Coronary artery (tissue), 2 donors: ENCODE measurements around the gene RAB9B.

Source experiments
- DNase-seq: peaks from one replicate; pipeline ENCODE4 v3.0.0-alpha.2; 2017; ENCODE audit warnings: low spot score
- H3K27ac ChIP-seq, 2 donors: fragments of 200-600 bp; sonication (generic); one replicate each; pipeline ENCODE4 v1.5.1; 2016 to 2019
- H3K4me3 ChIP-seq: fragments of 200-600 bp; sonication (generic); 2 replicates; pipeline ENCODE4 v1.5.1; 2016; ENCODE audit warnings: mild to moderate bottlenecking, moderate library complexity
- TF ChIP-seq, protein P1 (sequence below): fragments of 200-600 bp; sonication (generic); IDR thresholded peaks from one replicate; pipeline ENCODE4 v1.5.1; 2019; ENCODE audit warnings: antibody characterized with exemption

RAB9B gene

DNA sequence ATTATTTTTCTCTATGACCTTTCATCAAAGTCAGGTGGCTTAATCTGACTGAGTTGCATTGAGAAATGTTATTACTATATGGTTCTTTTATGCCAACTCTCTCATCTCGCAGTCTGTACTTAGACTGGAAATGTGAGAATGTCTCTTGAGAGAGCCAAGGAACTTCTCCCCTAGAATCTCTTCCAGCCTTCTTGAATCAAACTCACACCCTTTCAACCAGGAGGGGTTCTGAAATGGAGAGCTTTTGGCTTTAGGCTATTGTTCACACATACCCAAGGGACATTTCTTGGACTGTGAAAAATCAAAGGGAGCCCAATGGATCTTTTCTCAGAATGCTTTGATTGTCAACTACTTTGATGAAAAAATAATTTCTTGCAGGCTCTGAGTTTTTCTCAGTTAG, 50.4 kb downstream of the RAB9B start:
- no peak for DNase-seq
- TF ChIP-seq, protein P1, sequence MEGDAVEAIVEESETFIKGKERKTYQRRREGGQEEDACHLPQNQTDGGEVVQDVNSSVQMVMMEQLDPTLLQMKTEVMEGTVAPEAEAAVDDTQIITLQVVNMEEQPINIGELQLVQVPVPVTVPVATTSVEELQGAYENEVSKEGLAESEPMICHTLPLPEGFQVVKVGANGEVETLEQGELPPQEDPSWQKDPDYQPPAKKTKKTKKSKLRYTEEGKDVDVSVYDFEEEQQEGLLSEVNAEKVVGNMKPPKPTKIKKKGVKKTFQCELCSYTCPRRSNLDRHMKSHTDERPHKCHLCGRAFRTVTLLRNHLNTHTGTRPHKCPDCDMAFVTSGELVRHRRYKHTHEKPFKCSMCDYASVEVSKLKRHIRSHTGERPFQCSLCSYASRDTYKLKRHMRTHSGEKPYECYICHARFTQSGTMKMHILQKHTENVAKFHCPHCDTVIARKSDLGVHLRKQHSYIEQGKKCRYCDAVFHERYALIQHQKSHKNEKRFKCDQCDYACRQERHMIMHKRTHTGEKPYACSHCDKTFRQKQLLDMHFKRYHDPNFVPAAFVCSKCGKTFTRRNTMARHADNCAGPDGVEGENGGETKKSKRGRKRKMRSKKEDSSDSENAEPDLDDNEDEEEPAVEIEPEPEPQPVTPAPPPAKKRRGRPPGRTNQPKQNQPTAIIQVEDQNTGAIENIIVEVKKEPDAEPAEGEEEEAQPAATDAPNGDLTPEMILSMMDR, result no peak

DNA sequence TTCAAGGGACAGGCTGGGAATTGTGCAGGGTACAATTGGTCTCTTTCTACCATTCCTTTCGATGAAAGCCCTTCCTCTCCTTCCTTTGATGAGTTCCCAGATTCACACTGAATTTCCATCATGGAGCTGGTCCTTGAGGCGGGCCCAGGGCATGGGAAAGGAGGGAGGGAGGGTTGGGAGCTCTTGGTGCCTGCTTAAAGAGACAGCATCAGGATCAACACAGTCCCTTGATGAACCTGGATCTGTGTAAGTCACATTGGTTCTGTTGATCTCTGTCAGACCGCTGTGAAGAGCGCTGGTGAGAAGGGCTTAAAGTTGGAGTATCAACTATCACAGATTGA, 51.0 kb downstream of the RAB9B start:
- DNase-seq, result no peak
- no peak overlapping the region for H3K4me3 ChIP-seq
- TF ChIP-seq, protein P1, result no peak
- no peak overlapping the region for H3K27ac ChIP-seq

More for the DNA sequence above, 50.4 kb downstream of the RAB9B start:
- Histone ChIP-seq H3K27ac (no peak overlapping the region), H3K4me3 (no peak overlapping the region)

DNA sequence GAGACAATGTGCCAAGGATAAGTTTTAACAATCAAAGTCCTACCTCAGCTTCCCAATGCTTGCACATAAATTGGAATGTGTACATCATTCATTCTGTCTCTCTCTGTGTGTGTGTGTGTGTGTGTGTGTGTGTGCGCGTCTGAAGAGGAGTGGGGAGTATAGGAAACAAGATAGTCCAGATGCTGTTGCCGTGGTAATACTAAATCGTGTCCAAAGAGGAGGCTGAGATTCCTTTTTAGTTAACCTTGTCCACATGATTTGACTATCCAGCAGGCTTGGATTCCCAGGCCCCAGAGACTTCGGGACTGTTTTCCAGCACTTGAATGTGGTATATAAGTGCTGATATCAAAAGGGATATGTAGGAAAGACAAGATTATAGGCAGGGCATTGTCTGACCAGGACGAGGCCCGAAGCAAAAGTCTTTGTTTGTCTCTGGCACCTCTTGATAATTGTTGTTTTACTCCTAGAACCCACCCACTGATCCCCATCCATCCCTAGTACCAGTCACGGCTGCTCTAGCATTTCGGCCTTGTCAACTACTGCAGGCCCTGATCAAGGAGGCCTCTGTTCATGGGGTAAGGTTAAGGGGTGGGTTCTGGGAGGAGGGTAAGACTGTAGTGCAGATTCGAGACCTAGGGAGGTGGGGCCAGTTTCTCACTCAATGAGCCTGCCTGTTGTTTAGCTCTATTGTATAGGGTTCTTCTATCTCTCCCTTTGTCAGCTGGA, 51.6 kb downstream of the RAB9B start:
- no peak for DNase-seq
- no peak overlapping the region for H3K27ac ChIP-seq
- H3K4me3 ChIP-seq, result no peak overlapping the region
- TF ChIP-seq, protein P1, result no peak

DNA sequence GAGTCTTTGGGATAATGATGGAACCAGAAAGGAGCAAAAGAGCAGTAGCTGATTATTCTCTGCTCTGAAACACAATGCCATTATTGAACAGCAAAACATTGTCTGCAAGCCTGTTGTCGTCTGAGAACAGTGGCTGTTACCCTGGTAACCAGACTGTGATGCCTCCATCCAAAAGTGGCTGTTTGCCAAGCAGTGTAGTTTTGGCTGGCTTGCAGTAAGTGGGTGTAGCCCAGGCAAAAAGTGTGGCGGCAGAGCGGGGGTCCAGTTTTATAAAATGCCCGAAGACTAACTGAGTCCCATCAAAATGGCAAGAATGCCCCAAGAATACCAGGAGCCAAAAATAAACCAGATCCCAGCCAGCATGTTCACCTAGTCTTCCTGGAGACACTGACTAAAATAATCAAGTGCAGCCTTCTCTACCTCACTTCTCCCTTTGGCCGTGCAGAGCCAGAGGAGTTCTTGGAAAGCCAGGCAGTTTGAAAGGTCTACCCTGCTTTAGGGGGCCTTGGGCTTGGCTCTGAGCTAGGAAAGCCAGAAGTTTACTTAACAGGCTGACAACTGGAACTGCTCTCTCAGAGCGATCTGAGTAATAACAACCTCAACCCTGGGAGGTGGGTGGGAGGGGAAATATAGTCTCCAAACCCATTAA, 52.8 kb downstream of the RAB9B start:
- no peak overlapping the region for H3K4me3 ChIP-seq
- TF ChIP-seq, protein P1, result no peak
- no peak overlapping the region for H3K27ac ChIP-seq
- DNase-seq, result no peak

DNA sequence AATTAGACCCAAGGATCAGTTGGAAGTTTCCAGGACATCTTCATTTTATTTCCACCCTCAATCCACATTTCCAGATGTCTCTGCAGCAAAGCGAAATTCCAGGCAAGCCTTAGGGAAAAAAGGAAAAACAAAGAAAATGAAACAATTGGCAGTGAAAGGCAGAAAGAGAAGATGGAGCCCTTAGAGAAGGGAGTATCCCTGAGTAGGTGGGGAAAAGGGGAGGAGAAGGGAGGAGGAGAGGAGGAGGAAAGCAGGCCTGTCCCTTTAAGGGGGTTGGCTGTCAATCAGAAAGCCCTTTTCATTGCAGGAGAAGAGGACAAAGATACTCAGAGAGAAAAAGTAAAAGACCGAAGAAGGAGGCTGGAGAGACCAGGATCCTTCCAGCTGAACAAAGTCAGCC, 55.5 kb downstream of the RAB9B start, which contains the start of gene PLP1:
Gene PLP1, plus strand, starts transcription at position 295 of the 400 bp plus-strand sequence. CDS start 156 bp downstream, outside the sequence.
- H3K27ac ChIP-seq, result no peak within 1 kb of the TSS
- TF ChIP-seq, protein P1, result no peak
- no peak for DNase-seq
- no peak within 1 kb of the TSS for H3K4me3 ChIP-seq

DNA sequence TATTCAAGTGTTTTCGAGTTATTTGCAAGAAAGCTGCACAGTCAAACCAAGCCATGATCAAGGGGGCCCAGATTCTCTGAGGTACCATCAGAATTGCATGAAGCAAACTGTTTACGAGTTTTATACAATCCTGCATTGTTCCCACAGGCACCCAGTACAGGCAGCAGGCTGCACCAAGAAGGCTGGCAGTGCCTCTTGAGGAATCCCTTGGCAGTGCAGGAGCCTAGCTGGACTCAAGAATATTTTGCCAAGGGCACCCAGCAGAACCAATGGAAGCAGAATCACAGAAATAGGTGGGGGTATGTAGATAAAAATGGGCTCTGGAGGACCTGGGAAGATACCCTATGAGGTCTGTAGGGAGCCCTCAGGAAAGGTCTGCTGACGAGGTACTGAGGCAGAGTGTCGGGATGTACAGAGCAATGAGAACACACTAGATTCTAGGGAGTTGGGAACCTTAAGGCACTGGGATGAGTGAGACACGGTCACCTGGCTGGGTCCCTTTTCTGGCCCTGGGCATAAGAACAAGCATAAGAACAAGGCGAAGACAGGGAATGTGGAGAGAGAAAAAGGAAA, 57.9 kb downstream of the RAB9B start:
- TF ChIP-seq, protein P1, result no peak
- DNase-seq, result no peak
- no peak overlapping the region for H3K27ac ChIP-seq
- H3K4me3 ChIP-seq, result no peak overlapping the region
